Retinal pigment epithelial cell (primary cell): ENCODE measurements around the gene CELA3B.

Experiments used
- DNase-seq: peaks from one replicate; pipeline ENCODE4 v3.0.0-alpha.2; 2010; ENCODE audit warnings: low read depth
- H3K4me3 ChIP-seq: 2 replicates; pipeline ENCODE4 v1.5.1; 2011; ENCODE audit warnings: mild to moderate bottlenecking, low read length, control low read depth, moderate library complexity
- TF ChIP-seq, protein P1 (sequence below): conservative IDR thresholded peaks from 2 replicates; pipeline ENCODE4 v1.5.1; 2011; ENCODE audit warnings: low read depth, low read length, control low read depth, inconsistent platforms

Gene CELA3B

GRCh38 chr1:22038036-22038435 lies 61.2 kb downstream of the CELA3B start:
- H3K4me3 ChIP-seq, result no peak overlapping the region

More at GRCh38 chr1:22038036-22038435, 61.2 kb downstream of the CELA3B start:
- DNase-seq, result no peak
- TF ChIP-seq, protein P1, sequence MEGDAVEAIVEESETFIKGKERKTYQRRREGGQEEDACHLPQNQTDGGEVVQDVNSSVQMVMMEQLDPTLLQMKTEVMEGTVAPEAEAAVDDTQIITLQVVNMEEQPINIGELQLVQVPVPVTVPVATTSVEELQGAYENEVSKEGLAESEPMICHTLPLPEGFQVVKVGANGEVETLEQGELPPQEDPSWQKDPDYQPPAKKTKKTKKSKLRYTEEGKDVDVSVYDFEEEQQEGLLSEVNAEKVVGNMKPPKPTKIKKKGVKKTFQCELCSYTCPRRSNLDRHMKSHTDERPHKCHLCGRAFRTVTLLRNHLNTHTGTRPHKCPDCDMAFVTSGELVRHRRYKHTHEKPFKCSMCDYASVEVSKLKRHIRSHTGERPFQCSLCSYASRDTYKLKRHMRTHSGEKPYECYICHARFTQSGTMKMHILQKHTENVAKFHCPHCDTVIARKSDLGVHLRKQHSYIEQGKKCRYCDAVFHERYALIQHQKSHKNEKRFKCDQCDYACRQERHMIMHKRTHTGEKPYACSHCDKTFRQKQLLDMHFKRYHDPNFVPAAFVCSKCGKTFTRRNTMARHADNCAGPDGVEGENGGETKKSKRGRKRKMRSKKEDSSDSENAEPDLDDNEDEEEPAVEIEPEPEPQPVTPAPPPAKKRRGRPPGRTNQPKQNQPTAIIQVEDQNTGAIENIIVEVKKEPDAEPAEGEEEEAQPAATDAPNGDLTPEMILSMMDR, result no peak
